GOT3 (cell line): ENCODE data around the gene PANX1.
"Not testable (repeated sequence)": the region's sequence is repeated elsewhere in the genome, so short reads cannot be mapped to it uniquely, and the experiment has no call there.

Experiments
- DNase-seq: peaks from one replicate; lab custom pipeline; 2025; ENCODE audit warnings: mixed read lengths; lab: John Stamatoyannopoulos, UW

Gene PANX1

GRCh38 chr11:94150056-94150455 lies 21.4 kb downstream of the PANX1 start:
- DNase-seq = no peak

- no peak for DNase-seq
Observed at GRCh38 chr11:94150704-94151685, 22.4 kb downstream of the PANX1 start.

GRCh38 chr11:94151903-94152677 lies 23.4 kb downstream of the PANX1 start:
- no peak for DNase-seq

DNA sequence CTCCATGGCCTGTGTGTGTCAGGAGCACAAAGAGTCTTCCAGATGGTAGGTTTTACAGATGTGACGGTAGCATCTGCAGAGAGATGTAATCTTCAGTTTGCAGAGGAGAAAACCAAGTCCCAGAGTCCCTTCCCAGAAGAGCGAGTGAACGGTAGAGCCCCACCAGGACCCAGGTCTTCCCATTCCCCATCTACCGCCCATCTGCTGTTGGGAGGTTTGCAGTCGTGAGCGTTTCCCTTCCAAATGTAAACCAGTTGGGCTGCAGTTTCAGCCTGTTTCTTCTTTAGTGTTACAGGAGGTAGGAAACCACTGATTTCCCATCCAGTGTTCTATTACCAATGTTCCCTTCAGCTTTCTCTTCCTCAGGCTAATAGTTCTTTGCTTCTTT lies 24.0 kb downstream of the PANX1 start:
- DNase-seq = no peak

GRCh38 chr11:94153320-94153719 lies 24.7 kb downstream of the PANX1 start:
- DNase-seq = no peak

GRCh38 chr11:94154095-94154856 lies 25.6 kb downstream of the PANX1 start:
- no peak for DNase-seq

- DNase-seq = not testable (repeated sequence)
Observed at GRCh38 chr11:94157339-94157738, 28.7 kb downstream of the PANX1 start.

- DNase-seq = no peak
Observed at GRCh38 chr11:94168882-94169281, 40.2 kb downstream of the PANX1 start.

GRCh38 chr11:94169516-94169915 lies 40.9 kb downstream of the PANX1 start:
- DNase-seq = no peak

DNA sequence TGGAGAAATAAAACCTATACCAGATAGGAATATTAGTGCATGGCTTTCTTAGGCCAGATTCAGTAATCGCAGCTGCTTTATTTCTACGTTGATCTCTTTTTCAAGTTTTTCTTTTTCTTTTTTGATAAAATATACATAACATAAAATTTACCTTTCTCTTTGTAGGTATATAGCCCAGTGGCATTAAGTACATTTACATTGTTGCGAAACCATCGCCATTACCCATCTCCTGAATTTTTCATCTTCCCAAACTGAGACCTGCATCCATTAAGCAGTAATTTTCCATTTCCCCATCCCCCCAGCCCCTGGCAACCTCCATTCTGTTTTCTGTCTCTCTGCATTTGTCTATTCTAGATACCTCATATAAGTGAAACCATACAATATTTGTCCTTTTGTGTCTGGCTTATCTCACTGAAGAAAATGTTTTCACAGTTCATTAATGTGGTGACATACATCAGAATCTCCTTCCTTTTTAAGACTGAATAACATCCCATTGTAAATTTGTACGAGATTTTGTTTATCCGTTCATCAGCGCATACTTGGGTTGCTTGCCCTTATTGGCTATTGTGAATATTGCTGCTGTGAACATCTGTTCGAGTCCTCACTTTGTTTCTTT lies 41.4 kb downstream of the PANX1 start:
- DNase-seq = no peak

- no peak for DNase-seq
Observed at GRCh38 chr11:94170953-94171352, 42.3 kb downstream of the PANX1 start.

DNA sequence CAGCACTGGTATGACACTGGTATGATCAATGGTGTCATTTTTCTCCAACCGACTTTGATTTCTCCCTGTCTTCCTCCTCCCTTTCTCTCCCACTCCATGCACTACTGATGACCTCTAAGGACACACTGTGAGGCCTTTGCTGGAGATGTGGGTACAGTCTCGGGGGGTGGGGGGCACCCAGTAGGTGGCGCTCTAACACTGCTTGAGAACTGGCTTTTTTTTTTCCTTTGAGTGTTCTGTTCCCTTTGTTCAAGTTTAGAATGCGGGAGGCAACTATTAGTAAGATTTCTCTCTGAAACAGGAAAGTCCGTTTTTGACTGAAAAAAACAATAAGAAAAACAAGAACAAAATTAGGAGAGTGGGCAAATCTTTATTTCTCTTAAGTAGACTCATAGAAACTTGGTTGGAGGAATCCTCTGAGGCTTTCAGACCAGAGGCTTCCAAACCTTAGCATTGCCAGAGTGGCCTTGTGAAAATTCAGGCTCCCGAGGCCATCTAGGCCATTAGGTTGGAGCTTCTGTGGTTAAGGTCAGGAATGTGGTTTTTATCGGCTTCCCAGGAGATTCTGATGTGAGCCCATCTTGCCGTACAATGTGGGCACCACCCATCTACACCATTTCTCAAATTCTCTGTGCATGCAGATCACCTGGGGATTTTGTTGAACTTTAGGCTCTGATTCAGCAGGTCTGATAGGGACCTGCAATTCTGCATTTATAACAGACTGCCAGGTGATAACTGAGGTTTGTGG lies 43.2 kb downstream of the PANX1 start:
- no peak for DNase-seq

DNA sequence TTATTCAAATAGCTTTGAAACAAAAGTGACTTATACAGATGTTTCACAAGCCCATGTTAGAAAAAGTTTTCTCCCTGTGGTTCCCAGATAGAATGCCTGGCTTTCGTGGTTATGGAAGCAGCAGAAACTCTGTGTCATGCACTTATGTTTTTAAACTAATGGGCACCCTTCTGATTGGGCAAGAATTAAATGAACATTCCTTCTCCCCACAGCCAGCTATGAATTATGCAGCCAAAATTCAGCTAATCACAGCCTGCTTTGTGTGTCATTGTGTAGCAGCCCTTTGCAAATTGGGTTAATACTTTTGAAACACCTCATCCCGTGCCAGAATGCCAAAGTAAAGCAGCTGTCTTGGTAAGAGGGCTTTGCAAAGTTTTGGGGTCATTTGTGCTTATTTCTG lies 46.9 kb downstream of the PANX1 start:
- DNase-seq = no peak

GRCh38 chr11:94178331-94178730 lies 49.7 kb downstream of the PANX1 start:
- DNase-seq = no peak

GRCh38 chr11:94179696-94180095 lies 51.1 kb downstream of the PANX1 start:
- DNase-seq = no peak

- DNase-seq = no peak
Observed at GRCh38 chr11:94181526-94181925, 52.9 kb downstream of the PANX1 start.

DNA sequence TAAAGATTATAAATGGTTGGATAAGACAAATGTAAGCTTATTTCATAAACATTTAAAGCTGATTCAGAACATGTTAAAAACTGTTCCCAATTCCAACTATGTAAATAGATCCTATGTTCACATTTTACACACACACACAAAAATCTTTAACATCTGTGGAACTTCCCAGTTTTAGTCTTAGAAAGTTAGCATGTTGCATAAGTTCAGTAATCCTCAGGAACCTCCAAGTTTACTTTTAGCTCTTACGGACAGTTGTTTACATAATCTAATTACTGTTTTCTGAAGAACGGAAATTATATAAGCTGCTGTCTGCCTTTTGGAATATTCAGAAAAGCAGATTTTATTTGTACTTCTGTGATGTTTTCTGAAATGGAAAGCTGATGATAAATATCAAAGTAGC lies 53.3 kb downstream of the PANX1 start:
- no peak for DNase-seq

DNA sequence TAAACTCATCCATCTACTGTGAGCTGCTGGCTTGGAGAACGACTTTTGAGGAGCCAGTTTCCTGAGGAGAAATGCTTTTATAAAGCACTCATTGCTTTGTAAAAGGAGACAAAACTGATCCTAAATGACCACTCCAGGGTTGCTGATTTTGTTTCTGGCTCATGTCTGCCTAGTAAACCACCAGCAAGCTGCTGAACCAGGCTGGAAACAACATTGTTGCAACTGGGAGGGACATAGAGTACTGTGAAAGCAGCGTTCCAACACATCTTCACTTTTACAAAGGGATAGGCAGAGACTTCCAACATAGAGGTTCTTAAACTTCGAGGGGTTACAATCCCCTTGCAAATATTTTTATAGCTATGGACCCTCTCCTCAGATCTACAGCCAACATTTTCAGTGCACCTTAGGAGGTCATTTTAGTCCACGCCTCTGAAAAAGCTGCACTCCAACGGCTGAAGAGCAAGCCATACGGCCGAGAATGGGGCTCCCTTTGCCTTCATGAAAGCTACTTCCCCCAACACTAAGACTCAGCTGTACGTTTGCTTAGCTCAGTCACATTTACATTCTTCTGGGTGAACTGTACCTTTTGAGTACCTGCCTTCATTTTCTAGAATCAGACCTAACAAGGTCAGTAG lies 54.7 kb downstream of the PANX1 start:
- DNase-seq = no peak

DNA sequence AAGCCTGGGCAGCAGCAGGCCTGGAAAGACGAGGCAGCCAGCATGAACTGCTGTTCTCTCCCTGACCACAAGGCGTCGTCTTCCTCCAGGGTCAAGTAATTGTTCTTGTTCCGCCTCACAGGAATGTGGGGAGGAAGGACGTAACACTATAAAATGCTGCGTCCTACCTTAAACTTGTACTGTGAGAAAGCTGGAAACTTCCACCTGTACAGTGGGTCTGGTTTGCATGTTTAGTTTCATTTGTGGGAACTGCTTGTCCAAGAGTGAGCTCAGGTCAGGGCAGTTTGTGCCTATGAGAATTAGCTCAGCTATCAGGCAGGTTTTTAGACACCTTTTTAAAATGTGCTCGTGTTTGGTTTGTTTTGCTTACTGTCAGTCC lies 55.2 kb downstream of the PANX1 start:
- DNase-seq = no peak

DNA sequence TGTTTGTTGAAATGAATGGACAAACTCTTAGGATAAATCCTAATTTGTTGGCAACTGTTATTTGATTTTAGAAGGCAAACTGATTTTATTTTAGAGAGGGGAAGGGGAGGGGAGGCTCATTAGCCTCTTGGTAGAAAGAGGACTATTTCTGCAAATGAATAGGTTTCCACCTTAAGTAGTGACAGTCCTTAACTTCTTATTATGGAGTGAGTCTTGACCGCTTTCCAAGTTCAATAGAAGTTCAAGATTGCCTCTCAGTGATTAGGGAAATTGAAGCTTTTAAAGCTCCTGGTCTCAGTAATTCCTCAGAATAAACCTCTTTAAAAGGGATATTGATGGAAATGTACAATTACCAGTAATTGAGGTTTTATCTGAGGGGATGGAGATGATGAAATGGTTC lies 55.7 kb downstream of the PANX1 start:
- DNase-seq = no peak

DNA sequence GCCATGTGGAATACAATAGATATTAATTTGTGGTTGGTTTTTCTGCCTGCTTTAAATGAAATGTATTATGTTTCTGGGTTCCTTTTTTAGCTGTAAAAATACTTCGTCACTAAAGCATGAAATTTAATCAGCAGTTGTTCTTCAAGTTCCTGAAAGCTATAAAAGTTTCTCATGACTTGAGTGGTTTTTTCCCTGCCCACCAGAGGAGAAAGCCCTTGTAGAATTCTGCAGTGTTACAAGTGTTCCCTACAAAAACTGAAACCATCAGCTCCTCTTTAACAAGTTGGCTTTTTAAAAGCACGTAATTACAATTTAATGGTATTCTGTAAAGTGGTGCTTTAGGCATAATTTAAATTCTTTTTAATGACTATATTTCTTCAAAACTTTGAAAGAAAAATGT lies 56.2 kb downstream of the PANX1 start:
- DNase-seq = no peak
